GM23338 (cell line): Measurements from ENCODE around the gene VSIR. TPM values are rescaled to one million over a fixed set of nuclear protein-coding genes. Genes with fewer than 3 reads are reported as not detected.

ENCODE experiments used
- ATAC-seq: fragments of 200-7000 bp; cut with Tn5 transposase; 3 replicates; pipeline ENCODE4 v1.9.1; 2020
- DNase-seq: peaks from one replicate; pipeline ENCODE4 v3.0.0-alpha.2; 2015; ENCODE audit warnings: low spot score
- H2AFZ ChIP-seq: fragments of 200-600 bp; sonication (generic); 2 replicates; pipeline ENCODE4 v1.8.0; 2016; ENCODE audit warnings: antibody characterized with exemption, mild to moderate bottlenecking, moderate library complexity
- H3F3A ChIP-seq: fragments of 200-600 bp; sonication (generic); replicated peaks from 2 replicates; pipeline ENCODE4 v1.8.0; 2017; ENCODE audit warnings: antibody characterized with exemption, mixed run types, low read depth
- H3K27ac ChIP-seq: fragments of 200-600 bp; sonication (generic); 2 replicates; pipeline ENCODE4 v1.6.1; 2016; ENCODE audit warnings: low read depth
- H3K27me3 ChIP-seq: fragments of 200-600 bp; sonication (generic); 2 replicates; pipeline ENCODE4 v1.8.0; 2016; ENCODE audit warnings: mild to moderate bottlenecking, mixed run types, moderate library complexity; ENCODE audit not compliant: insufficient read depth
- H3K36me3 ChIP-seq: fragments of 200-600 bp; sonication (generic); 2 replicates; pipeline ENCODE4 v1.8.0; 2016; ENCODE audit warnings: mild to moderate bottlenecking; ENCODE audit not compliant: insufficient read depth
- H3K4me1 ChIP-seq: fragments of 200-600 bp; sonication (generic); 2 replicates; pipeline ENCODE4 v1.8.0; 2016; ENCODE audit warnings: mild to moderate bottlenecking, moderate library complexity; ENCODE audit not compliant: insufficient read depth
- H3K4me2 ChIP-seq: fragments of 200-600 bp; sonication (generic); 2 replicates; pipeline ENCODE4 v1.7.1; 2017; ENCODE audit warnings: mixed run types
- H3K4me3 ChIP-seq: fragments of 200-600 bp; sonication (generic); 2 replicates; pipeline ENCODE4 v1.6.1; 2016; ENCODE audit warnings: mixed run types
- H3K79me2 ChIP-seq: fragments of 200-600 bp; sonication (generic); replicated peaks from 2 replicates; pipeline ENCODE4 v1.8.0; 2017; ENCODE audit warnings: mild to moderate bottlenecking; ENCODE audit not compliant: insufficient read depth
- H3K9me2 ChIP-seq: fragments of 200-600 bp; sonication (generic); 2 replicates; pipeline ENCODE4 v1.8.0; 2017; ENCODE audit not compliant: insufficient read depth
- H4K20me1 ChIP-seq: fragments of 200-600 bp; sonication (generic); replicated peaks from 2 replicates; pipeline ENCODE4 v1.8.0; 2017; ENCODE audit warnings: mild to moderate bottlenecking; ENCODE audit not compliant: insufficient read depth
- H3K27ac Mint-ChIP-seq: 2 replicates; pipeline ENCODE4 v1.8.0; 2020; ENCODE audit warnings: inconsistent platforms, mild to moderate bottlenecking, moderate library complexity, mixed read lengths
- H3K27me3 Mint-ChIP-seq: 3 replicates; pipeline ENCODE4 v1.8.0; 2022; ENCODE audit warnings: low read depth, mild to moderate bottlenecking, moderate library complexity, mixed read lengths, inconsistent platforms; ENCODE audit not compliant: insufficient read depth, poor library complexity
- H3K36me3 Mint-ChIP-seq: 3 replicates; pipeline ENCODE4 v1.8.0; 2021; ENCODE audit warnings: low read depth, mild to moderate bottlenecking, inconsistent platforms, moderate library complexity, mixed read lengths
- H3K4me1 Mint-ChIP-seq: 3 replicates; pipeline ENCODE4 v1.8.0; 2020; ENCODE audit warnings: mild to moderate bottlenecking, inconsistent platforms, mixed read lengths
- H3K4me3 Mint-ChIP-seq: 3 replicates; pipeline ENCODE4 v1.8.0; 2021; ENCODE audit warnings: moderate library complexity, mild to moderate bottlenecking, inconsistent platforms, mixed read lengths
- H3K9me3 Mint-ChIP-seq: 3 replicates; pipeline ENCODE4 v1.8.0; 2020; ENCODE audit warnings: moderate library complexity, mild to moderate bottlenecking, inconsistent platforms, mixed read lengths
- CREB1 ChIP-seq: fragments of 250-450 bp; sonication (Bioruptor Pico); IDR thresholded peaks from 2 replicates; pipeline ENCODE4 v1.5.0; 2020; ENCODE audit warnings: low read depth, mild to moderate bottlenecking, moderate library complexity
- EZH2 ChIP-seq: fragments of 200-600 bp; sonication (generic); IDR thresholded peaks from one replicate; pipeline ENCODE4 v1.8.0; 2017; ENCODE audit warnings: antibody characterized with exemption, mild to moderate bottlenecking, low read depth; ENCODE audit not compliant: unreplicated experiment
- EZH2phosphoT487 ChIP-seq: fragments of 200-600 bp; sonication (generic); IDR thresholded peaks from one replicate; pipeline ENCODE4 v1.8.1; 2018; ENCODE audit warnings: antibody characterized with exemption; ENCODE audit not compliant: unreplicated experiment
- JUNB ChIP-seq: IDR thresholded peaks from one replicate; pipeline ENCODE4 v1.6.1; 2016; ENCODE audit warnings: antibody characterized with exemption; ENCODE audit not compliant: unreplicated experiment
- NANOG ChIP-seq: IDR thresholded peaks from 2 replicates; pipeline ENCODE4 v1.6.1; 2016; ENCODE audit warnings: antibody characterized with exemption, borderline replicate concordance
- POLR2AphosphoS5 ChIP-seq: IDR thresholded peaks from 2 replicates; pipeline ENCODE4 v1.6.1; 2016; ENCODE audit warnings: antibody characterized with exemption, low read depth
- STAT1 ChIP-seq: IDR thresholded peaks from one replicate; pipeline ENCODE4 v1.6.1; 2016; ENCODE audit warnings: antibody characterized with exemption; ENCODE audit not compliant: unreplicated experiment
- ZNF114 ChIP-seq: fragments of 250-450 bp; sonication (Bioruptor Pico); IDR thresholded peaks from 2 replicates; pipeline ENCODE4 v1.5.0; 2020; ENCODE audit warnings: mild to moderate bottlenecking, moderate library complexity
- ZNF331 ChIP-seq: fragments of 250-450 bp; sonication (Bioruptor Pico); IDR thresholded peaks from 2 replicates; pipeline ENCODE4 v1.5.0; 2020; ENCODE audit warnings: low read depth, mild to moderate bottlenecking, moderate library complexity
- polyA plus RNA-seq: library from polyadenylated mRNA; unstranded; fragments of >200 nt; fragmentation: Nextera tagmentation; extraction: Ambion mirVana; gene quantifications from 2 replicates; pipeline ENCODE4 v1.2.1, GENCODE V29; 2016
- total RNA-seq: library from RNA; depleted of rRNA; stranded (reverse); fragments of >200 nt; shearing (Covaris generic); gene quantifications from 2 replicates; pipeline ENCODE4 v1.2.3, GENCODE V29; 2014
- TF ChIP-seq, protein P1 (sequence below), 2 experiments: fragments of 200-600 bp in 1 of 2; sonication (generic) in 1 of 2; conservative IDR thresholded peaks; 2 replicates each; pipeline versions ENCODE4 v1.5.1 to v1.6.1; 2016 to 2017; ENCODE audit warnings: antibody characterized with exemption in 2 of 2, low read depth in 2 of 2, mild to moderate bottlenecking in 2 of 2, moderate library complexity in 1 of 2
- TF ChIP-seq, protein P2 (sequence below): IDR thresholded peaks from one replicate; pipeline ENCODE4 v1.6.1; 2018; ENCODE audit warnings: antibody characterized with exemption; ENCODE audit not compliant: unreplicated experiment
- TF ChIP-seq, protein P3 (sequence below): IDR thresholded peaks from 2 replicates; pipeline ENCODE4 v1.6.1; 2016; ENCODE audit warnings: antibody characterized with exemption
- TF ChIP-seq, protein P4 (sequence below): fragments of 250-450 bp; sonication (Bioruptor Pico); IDR thresholded peaks from 2 replicates; pipeline ENCODE4 v1.5.0; 2020; ENCODE audit warnings: mild to moderate bottlenecking, moderate library complexity

Gene VSIR
- total and polyA plus RNA-seq, 2 experiments from 2014 or later: 0.10 to 0.74 TPM

DNA sequence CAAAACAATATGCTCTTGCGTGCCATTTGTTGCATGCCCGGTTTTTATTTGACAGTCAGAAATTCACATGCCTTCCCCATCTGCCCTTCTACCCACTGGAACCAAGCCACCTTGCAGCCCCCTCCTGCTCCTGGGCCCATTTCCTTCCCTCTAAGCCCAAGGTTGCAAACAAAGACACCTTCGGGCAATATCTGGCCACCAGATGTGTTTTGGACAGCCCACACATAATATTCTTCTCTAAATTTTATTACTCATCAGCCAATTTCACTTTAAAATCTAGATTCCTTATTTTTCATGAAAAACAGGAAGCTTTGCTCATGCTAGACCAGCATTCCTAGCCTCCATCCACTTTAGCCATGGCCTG, 35.5 kb downstream of the VSIR start:
- peaks cover 12% of the 10 kb centered on the region for H3K27me3 Mint-ChIP-seq
- H3K9me2 ChIP-seq: no peaks in the 10 kb centered on the region
- peaks cover 9% of the 10 kb centered on the region; the same call in 2 of the 3 replicates for H3K4me1 Mint-ChIP-seq
- no peaks in the 10 kb centered on the region for H3F3A ChIP-seq
- DNase-seq (no peak), ATAC-seq (no peak)
- H3K4me2 ChIP-seq: no peak overlapping the region
- no peaks in the 10 kb centered on the region for H4K20me1 ChIP-seq
- no peaks in the 10 kb centered on the region for H3K27me3 ChIP-seq
- peak overlapping the region; percentile 80; the same call in 1 of the 2 replicates for H3K27ac Mint-ChIP-seq
- H3K36me3 Mint-ChIP-seq: no peaks in the 10 kb centered on the region; the same call in 2 of the 3 replicates
- no peaks in the 10 kb centered on the region for H3K36me3 ChIP-seq
- no peak overlapping the region for H3K4me3 Mint-ChIP-seq
- TF ChIP-seq POLR2AphosphoS5 (no peak), EZH2 (no peak), CREB1 (CRISPR knock-in tag) (no peak), NANOG (no peak), ZNF114 (CRISPR knock-in tag) (no peak), EZH2phosphoT487 (no peak), JUNB (no peak), STAT1 (no peak), ZNF331 (no peak)
- TF ChIP-seq, protein P1, sequence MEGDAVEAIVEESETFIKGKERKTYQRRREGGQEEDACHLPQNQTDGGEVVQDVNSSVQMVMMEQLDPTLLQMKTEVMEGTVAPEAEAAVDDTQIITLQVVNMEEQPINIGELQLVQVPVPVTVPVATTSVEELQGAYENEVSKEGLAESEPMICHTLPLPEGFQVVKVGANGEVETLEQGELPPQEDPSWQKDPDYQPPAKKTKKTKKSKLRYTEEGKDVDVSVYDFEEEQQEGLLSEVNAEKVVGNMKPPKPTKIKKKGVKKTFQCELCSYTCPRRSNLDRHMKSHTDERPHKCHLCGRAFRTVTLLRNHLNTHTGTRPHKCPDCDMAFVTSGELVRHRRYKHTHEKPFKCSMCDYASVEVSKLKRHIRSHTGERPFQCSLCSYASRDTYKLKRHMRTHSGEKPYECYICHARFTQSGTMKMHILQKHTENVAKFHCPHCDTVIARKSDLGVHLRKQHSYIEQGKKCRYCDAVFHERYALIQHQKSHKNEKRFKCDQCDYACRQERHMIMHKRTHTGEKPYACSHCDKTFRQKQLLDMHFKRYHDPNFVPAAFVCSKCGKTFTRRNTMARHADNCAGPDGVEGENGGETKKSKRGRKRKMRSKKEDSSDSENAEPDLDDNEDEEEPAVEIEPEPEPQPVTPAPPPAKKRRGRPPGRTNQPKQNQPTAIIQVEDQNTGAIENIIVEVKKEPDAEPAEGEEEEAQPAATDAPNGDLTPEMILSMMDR (conservative IDR thresholded peaks at IDR 0.05; ENCODE audit: low read depth in 2 of 2): no peak
- TF ChIP-seq, protein P2, sequence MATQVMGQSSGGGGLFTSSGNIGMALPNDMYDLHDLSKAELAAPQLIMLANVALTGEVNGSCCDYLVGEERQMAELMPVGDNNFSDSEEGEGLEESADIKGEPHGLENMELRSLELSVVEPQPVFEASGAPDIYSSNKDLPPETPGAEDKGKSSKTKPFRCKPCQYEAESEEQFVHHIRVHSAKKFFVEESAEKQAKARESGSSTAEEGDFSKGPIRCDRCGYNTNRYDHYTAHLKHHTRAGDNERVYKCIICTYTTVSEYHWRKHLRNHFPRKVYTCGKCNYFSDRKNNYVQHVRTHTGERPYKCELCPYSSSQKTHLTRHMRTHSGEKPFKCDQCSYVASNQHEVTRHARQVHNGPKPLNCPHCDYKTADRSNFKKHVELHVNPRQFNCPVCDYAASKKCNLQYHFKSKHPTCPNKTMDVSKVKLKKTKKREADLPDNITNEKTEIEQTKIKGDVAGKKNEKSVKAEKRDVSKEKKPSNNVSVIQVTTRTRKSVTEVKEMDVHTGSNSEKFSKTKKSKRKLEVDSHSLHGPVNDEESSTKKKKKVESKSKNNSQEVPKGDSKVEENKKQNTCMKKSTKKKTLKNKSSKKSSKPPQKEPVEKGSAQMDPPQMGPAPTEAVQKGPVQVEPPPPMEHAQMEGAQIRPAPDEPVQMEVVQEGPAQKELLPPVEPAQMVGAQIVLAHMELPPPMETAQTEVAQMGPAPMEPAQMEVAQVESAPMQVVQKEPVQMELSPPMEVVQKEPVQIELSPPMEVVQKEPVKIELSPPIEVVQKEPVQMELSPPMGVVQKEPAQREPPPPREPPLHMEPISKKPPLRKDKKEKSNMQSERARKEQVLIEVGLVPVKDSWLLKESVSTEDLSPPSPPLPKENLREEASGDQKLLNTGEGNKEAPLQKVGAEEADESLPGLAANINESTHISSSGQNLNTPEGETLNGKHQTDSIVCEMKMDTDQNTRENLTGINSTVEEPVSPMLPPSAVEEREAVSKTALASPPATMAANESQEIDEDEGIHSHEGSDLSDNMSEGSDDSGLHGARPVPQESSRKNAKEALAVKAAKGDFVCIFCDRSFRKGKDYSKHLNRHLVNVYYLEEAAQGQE: no peak
- TF ChIP-seq, protein P3, sequence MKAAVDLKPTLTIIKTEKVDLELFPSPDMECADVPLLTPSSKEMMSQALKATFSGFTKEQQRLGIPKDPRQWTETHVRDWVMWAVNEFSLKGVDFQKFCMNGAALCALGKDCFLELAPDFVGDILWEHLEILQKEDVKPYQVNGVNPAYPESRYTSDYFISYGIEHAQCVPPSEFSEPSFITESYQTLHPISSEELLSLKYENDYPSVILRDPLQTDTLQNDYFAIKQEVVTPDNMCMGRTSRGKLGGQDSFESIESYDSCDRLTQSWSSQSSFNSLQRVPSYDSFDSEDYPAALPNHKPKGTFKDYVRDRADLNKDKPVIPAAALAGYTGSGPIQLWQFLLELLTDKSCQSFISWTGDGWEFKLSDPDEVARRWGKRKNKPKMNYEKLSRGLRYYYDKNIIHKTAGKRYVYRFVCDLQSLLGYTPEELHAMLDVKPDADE: no peak
- TF ChIP-seq, protein P4, sequence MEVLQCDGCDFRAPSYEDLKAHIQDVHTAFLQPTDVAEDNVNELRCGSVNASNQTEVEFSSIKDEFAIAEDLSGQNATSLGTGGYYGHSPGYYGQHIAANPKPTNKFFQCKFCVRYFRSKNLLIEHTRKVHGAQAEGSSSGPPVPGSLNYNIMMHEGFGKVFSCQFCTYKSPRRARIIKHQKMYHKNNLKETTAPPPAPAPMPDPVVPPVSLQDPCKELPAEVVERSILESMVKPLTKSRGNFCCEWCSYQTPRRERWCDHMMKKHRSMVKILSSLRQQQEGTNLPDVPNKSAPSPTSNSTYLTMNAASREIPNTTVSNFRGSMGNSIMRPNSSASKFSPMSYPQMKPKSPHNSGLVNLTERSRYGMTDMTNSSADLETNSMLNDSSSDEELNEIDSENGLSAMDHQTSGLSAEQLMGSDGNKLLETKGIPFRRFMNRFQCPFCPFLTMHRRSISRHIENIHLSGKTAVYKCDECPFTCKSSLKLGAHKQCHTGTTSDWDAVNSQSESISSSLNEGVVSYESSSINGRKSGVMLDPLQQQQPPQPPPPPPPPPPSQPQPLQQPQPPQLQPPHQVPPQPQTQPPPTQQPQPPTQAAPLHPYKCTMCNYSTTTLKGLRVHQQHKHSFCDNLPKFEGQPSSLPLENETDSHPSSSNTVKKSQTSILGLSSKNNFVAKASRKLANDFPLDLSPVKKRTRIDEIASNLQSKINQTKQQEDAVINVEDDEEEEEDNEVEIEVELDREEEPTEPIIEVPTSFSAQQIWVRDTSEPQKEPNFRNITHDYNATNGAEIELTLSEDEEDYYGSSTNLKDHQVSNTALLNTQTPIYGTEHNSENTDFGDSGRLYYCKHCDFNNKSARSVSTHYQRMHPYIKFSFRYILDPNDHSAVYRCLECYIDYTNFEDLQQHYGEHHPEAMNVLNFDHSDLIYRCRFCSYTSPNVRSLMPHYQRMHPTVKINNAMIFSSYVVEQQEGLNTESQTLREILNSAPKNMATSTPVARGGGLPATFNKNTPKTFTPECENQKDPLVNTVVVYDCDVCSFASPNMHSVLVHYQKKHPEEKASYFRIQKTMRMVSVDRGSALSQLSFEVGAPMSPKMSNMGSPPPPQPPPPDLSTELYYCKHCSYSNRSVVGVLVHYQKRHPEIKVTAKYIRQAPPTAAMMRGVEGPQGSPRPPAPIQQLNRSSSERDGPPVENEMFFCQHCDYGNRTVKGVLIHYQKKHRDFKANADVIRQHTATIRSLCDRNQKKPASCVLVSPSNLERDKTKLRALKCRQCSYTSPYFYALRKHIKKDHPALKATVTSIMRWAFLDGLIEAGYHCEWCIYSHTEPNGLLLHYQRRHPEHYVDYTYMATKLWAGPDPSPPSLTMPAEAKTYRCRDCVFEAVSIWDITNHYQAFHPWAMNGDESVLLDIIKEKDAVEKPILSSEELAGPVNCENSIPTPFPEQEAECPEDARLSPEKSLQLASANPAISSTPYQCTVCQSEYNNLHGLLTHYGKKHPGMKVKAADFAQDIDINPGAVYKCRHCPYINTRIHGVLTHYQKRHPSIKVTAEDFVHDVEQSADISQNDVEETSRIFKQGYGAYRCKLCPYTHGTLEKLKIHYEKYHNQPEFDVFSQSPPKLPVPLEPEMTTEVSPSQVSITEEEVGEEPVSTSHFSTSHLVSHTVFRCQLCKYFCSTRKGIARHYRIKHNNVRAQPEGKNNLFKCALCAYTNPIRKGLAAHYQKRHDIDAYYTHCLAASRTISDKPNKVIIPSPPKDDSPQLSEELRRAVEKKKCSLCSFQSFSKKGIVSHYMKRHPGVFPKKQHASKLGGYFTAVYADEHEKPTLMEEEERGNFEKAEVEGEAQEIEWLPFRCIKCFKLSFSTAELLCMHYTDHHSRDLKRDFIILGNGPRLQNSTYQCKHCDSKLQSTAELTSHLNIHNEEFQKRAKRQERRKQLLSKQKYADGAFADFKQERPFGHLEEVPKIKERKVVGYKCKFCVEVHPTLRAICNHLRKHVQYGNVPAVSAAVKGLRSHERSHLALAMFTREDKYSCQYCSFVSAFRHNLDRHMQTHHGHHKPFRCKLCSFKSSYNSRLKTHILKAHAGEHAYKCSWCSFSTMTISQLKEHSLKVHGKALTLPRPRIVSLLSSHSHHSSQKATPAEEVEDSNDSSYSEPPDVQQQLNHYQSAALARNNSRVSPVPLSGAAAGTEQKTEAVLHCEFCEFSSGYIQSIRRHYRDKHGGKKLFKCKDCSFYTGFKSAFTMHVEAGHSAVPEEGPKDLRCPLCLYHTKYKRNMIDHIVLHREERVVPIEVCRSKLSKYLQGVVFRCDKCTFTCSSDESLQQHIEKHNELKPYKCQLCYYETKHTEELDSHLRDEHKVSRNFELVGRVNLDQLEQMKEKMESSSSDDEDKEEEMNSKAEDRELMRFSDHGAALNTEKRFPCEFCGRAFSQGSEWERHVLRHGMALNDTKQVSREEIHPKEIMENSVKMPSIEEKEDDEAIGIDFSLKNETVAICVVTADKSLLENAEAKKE (CRISPR knock-in tag): no peak
- no peak overlapping the region for H3K27ac ChIP-seq
- H3K4me1 ChIP-seq: no peaks in the 10 kb centered on the region
- H3K4me3 ChIP-seq: no peak overlapping the region
- H3K9me3 Mint-ChIP-seq: no peaks in the 10 kb centered on the region
- H3K79me2 ChIP-seq: no peaks in the 10 kb centered on the region
- no peak overlapping the region for H2AFZ ChIP-seq
